GM15510 (cell line): ENCODE results near the gene ZC3H18.
A peak's percentile ranks its signal among the peaks of the same experiment; 100 is the strongest.

Source experiments
- POLR2A ChIP-seq: IDR thresholded peaks from 3 replicates; pipeline ENCODE4 v1.6.1; 2011; ENCODE audit warnings: borderline replicate concordance; ENCODE audit not compliant: insufficient read length; ENCODE audit errors: extremely low read depth

The ZC3H18 gene

GRCh38 chr16:88569985-88570690 lies at the start of gene ZC3H18:
Gene ZC3H18, plus strand, starts transcription at chr16:88570403. Its CDS starts 6,721 bp downstream, at chr16:88577124.
- peak; percentile 80 for TF ChIP-seq POLR2A

DNA sequence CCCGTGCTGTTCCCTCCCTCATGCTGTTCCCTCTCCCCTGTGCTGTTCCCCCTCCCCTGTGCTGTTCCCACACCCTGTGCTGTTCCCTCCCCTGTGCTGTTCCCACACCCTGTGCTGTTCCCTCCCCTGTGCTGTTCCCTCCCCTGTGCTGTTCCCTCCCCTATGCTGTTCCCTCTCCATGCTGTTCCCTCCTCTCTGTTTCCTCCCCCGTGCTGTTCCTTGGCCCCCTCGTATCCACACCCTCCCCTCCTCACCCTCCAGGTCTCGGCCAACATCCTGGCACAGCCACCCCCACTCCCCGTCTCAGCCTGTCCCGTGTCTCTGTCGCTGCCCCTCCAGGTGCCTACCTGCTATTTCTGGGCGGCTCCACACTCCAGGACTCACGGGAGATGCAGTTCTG lies 48.5 kb upstream of the ZC3H18 start:
- no peak for TF ChIP-seq POLR2A

GRCh38 chr16:88522276-88522949 lies 47.8 kb upstream of the ZC3H18 start:
- no peak for TF ChIP-seq POLR2A

DNA sequence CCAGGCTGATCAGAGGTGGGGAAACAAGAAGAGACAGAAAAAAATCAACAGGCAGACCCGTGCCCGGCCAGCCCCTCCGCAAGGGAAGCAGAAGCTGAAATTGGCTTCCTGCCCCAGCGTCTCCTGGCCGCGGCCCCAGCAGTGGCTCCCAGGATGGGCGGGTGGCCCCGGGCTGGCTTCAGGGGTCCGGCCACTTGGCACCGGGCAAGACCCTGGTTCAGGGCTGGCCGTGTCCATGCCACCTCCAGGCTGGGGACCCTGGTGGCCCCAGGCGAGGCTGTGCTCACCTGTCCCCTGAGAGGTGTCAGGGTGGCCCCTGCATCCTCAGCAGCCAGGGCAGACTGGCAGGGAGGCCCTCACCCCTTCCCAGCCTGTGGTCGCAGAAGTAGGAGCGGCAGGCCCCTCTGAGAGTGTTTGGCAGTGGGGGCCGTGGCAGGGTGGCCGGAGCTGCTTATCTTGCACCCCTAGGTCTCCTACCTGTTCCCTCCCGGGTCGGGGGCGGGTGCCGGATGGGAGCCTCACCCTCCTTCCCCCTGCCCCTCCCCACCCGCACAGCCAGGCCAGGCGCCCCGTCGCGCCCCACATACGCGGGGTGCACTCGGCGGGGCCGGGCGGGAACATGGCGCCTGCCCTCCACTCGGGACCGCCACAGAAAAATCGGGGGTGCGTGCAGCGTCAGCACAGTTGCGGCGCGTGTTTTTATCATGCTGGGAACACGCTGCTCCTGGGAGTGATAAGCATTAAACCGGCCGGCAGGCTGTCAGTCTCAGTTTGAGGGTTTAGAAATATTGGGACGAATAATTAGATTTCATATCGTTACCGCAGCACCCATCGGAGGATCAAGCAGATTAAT lies 46.7 kb upstream of the ZC3H18 start:
- TF ChIP-seq POLR2A, result no peak

GRCh38 chr16:88524274-88524972 lies 45.8 kb upstream of the ZC3H18 start:
- TF ChIP-seq POLR2A, result no peak

- TF ChIP-seq POLR2A, result no peak
These were observed 45.1 kb upstream of the ZC3H18 start for GRCh38 chr16:88524973-88525662.

GRCh38 chr16:88525663-88525990 lies 44.6 kb upstream of the ZC3H18 start:
- TF ChIP-seq POLR2A, result no peak

GRCh38 chr16:88526008-88526905 lies 43.9 kb upstream of the ZC3H18 start:
- TF ChIP-seq POLR2A, result no peak

DNA sequence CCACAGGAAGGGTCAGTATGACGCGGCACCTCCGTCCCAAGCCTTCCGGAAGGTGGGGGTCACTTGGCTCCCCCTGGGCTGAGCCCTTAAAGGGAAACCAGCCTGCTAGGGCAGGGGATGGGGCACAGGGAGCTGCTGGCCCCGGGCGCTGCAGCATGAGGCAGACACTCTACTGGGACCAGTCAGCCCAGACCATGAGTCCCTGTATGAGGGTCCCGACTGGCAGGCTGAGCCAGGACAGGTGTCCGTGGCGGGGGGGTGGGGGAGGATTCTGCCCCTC lies 43.4 kb upstream of the ZC3H18 start:
- TF ChIP-seq POLR2A, result no peak

- no peak for TF ChIP-seq POLR2A
These were observed 42.8 kb upstream of the ZC3H18 start for GRCh38 chr16:88527186-88527936.

DNA sequence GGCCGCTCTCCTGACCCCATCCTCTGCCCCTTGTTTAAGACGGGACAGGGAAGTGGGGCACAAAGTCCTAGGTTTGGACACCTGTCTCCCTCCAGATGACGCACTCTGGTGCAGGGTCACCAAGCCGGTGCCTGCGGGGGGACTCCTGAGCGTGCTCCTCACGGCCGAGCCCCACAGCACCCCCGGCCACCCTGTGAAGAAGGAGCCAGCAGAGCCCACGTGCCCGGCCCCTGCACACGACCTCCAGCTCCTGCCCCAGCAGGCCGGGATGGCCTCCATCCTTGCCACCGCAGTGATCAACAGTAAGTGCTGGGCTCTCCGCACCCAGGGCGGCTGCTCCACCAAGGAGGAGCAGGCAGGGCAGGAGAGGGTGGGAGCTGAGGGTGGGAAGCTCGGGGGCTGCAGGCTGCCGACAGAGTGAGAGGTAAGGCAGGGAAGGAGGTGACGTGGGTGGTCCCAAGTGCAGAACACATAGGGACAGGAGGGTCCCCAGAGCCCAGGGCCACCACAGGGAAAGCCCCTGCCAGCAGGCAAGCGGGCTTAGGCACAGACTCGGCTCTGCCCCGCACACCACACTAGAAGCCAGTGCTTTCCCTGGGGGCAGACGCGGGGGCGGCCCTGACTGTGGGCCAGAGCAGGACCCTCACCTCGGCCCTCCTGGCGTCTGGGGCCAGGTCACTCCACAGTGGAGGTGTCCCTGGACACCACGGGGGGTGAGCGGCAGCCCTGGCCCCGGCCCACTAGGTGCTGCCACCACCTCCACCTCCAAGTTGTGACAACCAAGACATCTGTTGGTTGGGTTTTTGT lies 42.1 kb upstream of the ZC3H18 start:
- TF ChIP-seq POLR2A, result no peak

DNA sequence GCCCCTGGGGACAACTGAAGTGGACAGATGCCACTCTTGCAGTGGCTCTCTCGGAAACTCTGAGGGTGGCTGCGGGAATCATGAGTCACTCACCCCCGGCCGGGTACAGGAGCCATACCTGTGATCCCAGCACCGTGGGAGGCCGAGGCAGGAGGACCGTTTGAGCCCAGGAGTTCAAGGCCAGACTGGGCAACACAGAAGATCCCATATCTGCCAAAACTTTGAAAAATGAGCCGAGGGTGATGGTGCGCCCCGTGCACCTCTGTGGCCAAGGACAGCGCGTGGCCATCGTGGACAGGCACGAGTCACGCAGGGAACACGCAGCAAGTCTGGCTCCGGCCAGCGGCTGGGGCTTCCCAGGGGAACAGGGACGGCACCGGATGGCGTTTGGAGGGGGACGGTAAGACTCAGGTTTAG lies 41.3 kb upstream of the ZC3H18 start:
- TF ChIP-seq POLR2A, result no peak
